PC-9 (cell line): ENCODE results near the gene FNDC3B. TPM values are rescaled to one million over a fixed set of nuclear protein-coding genes. Genes with fewer than 3 reads are reported as not detected.

Experiments used
- BruUV-seq: library from RNA; stranded (reverse); fragments of 400-500 nt; replicated peaks from 2 replicates; lab custom pipeline; 2021; lab: Mats Ljungman, UMichigan
- CTCF ChIA-PET: fragments of 300-600 bp; sonication (Branson Sonifier 250); formaldehyde crosslinking; loops from one replicate; lab custom pipeline; 2022; ENCODE audit warnings: antibody characterized with exemption; lab: Charles Lee
- POLR2A ChIA-PET: fragments of 300-600 bp; sonication (Branson Sonifier 250); formaldehyde crosslinking; loops from one replicate; lab custom pipeline; 2022; ENCODE audit warnings: antibody characterized with exemption; ENCODE audit not compliant: unreplicated experiment; lab: Charles Lee
- DNase-seq, 2 experiments: peaks; one replicate each; pipeline versions ENCODE4 v3.0.0 to v3.0.0-alpha.2; 2015 to 2022; ENCODE audit warnings: mixed read lengths in 1 of 2
- H2AFZ ChIP-seq: fragments of 200-600 bp; sonication (generic); 2 replicates; pipeline ENCODE4 v1.8.1; 2017; ENCODE audit warnings: antibody characterized with exemption
- H3F3A ChIP-seq: fragments of 200-600 bp; sonication (generic); 2 replicates; pipeline ENCODE4 v1.8.1; 2017; ENCODE audit warnings: antibody characterized with exemption, mild to moderate bottlenecking, low read depth; ENCODE audit not compliant: insufficient read depth
- H3K27ac ChIP-seq: fragments of 200-600 bp; sonication (generic); 2 replicates; pipeline ENCODE4 v1.6.1; 2016; ENCODE audit warnings: mixed run types
- H3K27me3 ChIP-seq: fragments of 200-600 bp; sonication (generic); 2 replicates; pipeline ENCODE4 v1.6.1; 2016; ENCODE audit warnings: low read depth, mixed run types; ENCODE audit not compliant: insufficient read depth
- H3K36me3 ChIP-seq: fragments of 200-600 bp; sonication (generic); 2 replicates; pipeline ENCODE4 v1.6.1; 2016; ENCODE audit warnings: low read depth, mixed run types
- H3K4me1 ChIP-seq: fragments of 200-600 bp; sonication (generic); replicated peaks from 2 replicates; pipeline ENCODE4 v1.6.1; 2016; ENCODE audit warnings: mixed run types; ENCODE audit not compliant: insufficient read depth
- H3K4me2 ChIP-seq: fragments of 200-600 bp; sonication (generic); 2 replicates; pipeline ENCODE4 v1.6.1; 2017; ENCODE audit warnings: mixed run types
- H3K4me3 ChIP-seq: fragments of 200-600 bp; sonication (generic); 2 replicates; pipeline ENCODE4 v1.6.1; 2016; ENCODE audit warnings: mixed run types
- H3K79me2 ChIP-seq: fragments of 200-600 bp; sonication (generic); 2 replicates; pipeline ENCODE4 v1.6.1; 2017; ENCODE audit warnings: low read depth, mixed run types
- H3K9me2 ChIP-seq: fragments of 200-600 bp; sonication (generic); 2 replicates; pipeline ENCODE4 v1.8.1; 2017; ENCODE audit warnings: mild to moderate bottlenecking; ENCODE audit not compliant: insufficient read depth
- H3K9me3 ChIP-seq: fragments of 200-600 bp; sonication (generic); 2 replicates; pipeline ENCODE4 v1.8.1; 2016; ENCODE audit warnings: low read depth; ENCODE audit not compliant: insufficient read depth
- H4K20me1 ChIP-seq: fragments of 200-600 bp; sonication (generic); 2 replicates; pipeline ENCODE4 v1.8.1; 2017; ENCODE audit not compliant: insufficient read depth
- CTCF ChIP-seq: fragments of 200-600 bp; sonication (generic); conservative IDR thresholded peaks from 2 replicates; pipeline ENCODE4 v1.6.1; 2017; ENCODE audit warnings: mixed run types, antibody characterized with exemption, mild to moderate bottlenecking, moderate library complexity
- EZH2 ChIP-seq: fragments of 200-600 bp; sonication (generic); IDR thresholded peaks from 2 replicates; pipeline ENCODE4 v1.8.0; 2017; ENCODE audit warnings: antibody characterized with exemption, low read depth
- intact Hi-C: fragments of 100-400 bp; cut with micrococcal nuclease; formaldehyde crosslinking; loops from one replicate; pipeline ENCODE4 v1.10.0; 2022; ENCODE audit not compliant: unreplicated experiment
- total RNA-seq: library from RNA; stranded (reverse); gene quantifications from 2 replicates; pipeline ENCODE4 v1.2.3, GENCODE V29; 2021

The FNDC3B gene
- total RNA-seq, 1 experiment from 2014 or later, result 106 TPM

- BruUV-seq, result no TSS peak
- TF ChIP-seq CTCF, result no peak
- no peak for TF ChIP-seq EZH2
- no peaks in the 10 kb centered on the region for H3K9me3 ChIP-seq
- no peak overlapping the region for H2AFZ ChIP-seq
- H3K9me2 ChIP-seq, result no peaks in the 10 kb centered on the region; the same call in 1 of the 2 replicates
- 0 out of 2 replicates have a peak, but pooled peaks cover 7% of the 10 kb centered on the region for H4K20me1 ChIP-seq
- no peaks in the 10 kb centered on the region for H3K27me3 ChIP-seq
- H3K27ac ChIP-seq, result no peak overlapping the region
- intact Hi-C loops, result no loop called here
- peaks cover 68% of the 10 kb centered on the region for H3F3A ChIP-seq
- no peak for DNase-seq
- no peaks in the 10 kb centered on the region for H3K79me2 ChIP-seq
- no peaks in the 10 kb centered on the region for H3K4me1 ChIP-seq
- ChIA-PET CTCF (no interaction called here), POLR2A (no interaction called here)
- H3K4me2 ChIP-seq, result no peak overlapping the region
- H3K4me3 ChIP-seq, result no peak overlapping the region
- peaks cover 72% of the 10 kb centered on the region for H3K36me3 ChIP-seq
These were observed 357.0 kb downstream of the FNDC3B start for GRCh38 chr3:172396400-172396799.

GRCh38 chr3:172397716-172398405 lies 358.5 kb downstream of the FNDC3B start:
- no peak for TF ChIP-seq CTCF
- TF ChIP-seq EZH2, result no peak
- no peaks in the 10 kb centered on the region for H3K27me3 ChIP-seq
- no peak overlapping the region for H3K4me2 ChIP-seq
- 0 out of 2 replicates have a peak, but pooled peaks cover 7% of the 10 kb centered on the region for H4K20me1 ChIP-seq
- BruUV-seq, result no TSS peak
- H3K79me2 ChIP-seq, result no peaks in the 10 kb centered on the region
- peaks cover 81% of the 10 kb centered on the region for H3K36me3 ChIP-seq
- H3F3A ChIP-seq, result peaks cover 73% of the 10 kb centered on the region
- H3K27ac ChIP-seq, result no peak overlapping the region
- POLR2A ChIA-PET, result no interaction called here
- H3K4me1 ChIP-seq, result no peaks in the 10 kb centered on the region
- no peaks in the 10 kb centered on the region; the same call in 1 of the 2 replicates for H3K9me2 ChIP-seq
- intact Hi-C loops, result no loop called here
- CTCF ChIA-PET, result interaction anchor here (0.6 to 1.0 kb wide), 2 partner anchors 19 to 197 kb away, joined by 3 read pairs; no protein-coding TSS in a partner anchor
- H2AFZ ChIP-seq, result no peak overlapping the region
- no peak for DNase-seq
- H3K4me3 ChIP-seq, result no peak overlapping the region
- H3K9me3 ChIP-seq, result no peaks in the 10 kb centered on the region

GRCh38 chr3:172398484-172398883 lies 359.1 kb downstream of the FNDC3B start:
- Histone ChIP-seq H3K9me2 (no peaks in the 10 kb centered on the region; the same call in 1 of the 2 replicates), H3K9me3 (no peaks in the 10 kb centered on the region), H3K27me3 (no peaks in the 10 kb centered on the region), H2AFZ (no peak overlapping the region), H3K4me1 (no peaks in the 10 kb centered on the region), H4K20me1 (0 out of 2 replicates have a peak, but pooled peaks cover 7% of the 10 kb centered on the region), H3K4me2 (no peak overlapping the region), H3K4me3 (no peak overlapping the region), H3K79me2 (no peaks in the 10 kb centered on the region), H3K27ac (no peak overlapping the region), H3K36me3 (peaks cover 75% of the 10 kb centered on the region), H3F3A (peaks cover 69% of the 10 kb centered on the region)
- TF ChIP-seq EZH2 (no peak), CTCF (no peak)
- ChIA-PET POLR2A (interaction anchor here (0.6 kb wide), 1 partner anchor 736 kb away, joined by 6 read pairs; no protein-coding TSS in a partner anchor), CTCF (interaction anchor here (1.0 kb wide), 1 partner anchor 196 kb away, joined by 3 read pairs; no protein-coding TSS in a partner anchor)
- BruUV-seq, result no TSS peak
- intact Hi-C loops, result no loop called here
- DNase-seq, result no peak
